SK-N-SH treated with all-trans-retinoic acid at 6 μM for 48 hours (cell line): ENCODE results near the gene SENP1.

Experiments used
- ATAC-seq: fragments of 200-7000 bp; cut with Tn5 transposase; 3 replicates; pipeline ENCODE4 v1.9.1; 2020; ENCODE audit warnings: mild to moderate bottlenecking, moderate library complexity
- BACH2 ChIP-seq: fragments of 250-450 bp; sonication (Bioruptor Pico); IDR thresholded peaks from 2 replicates; pipeline ENCODE4 v1.9.0; 2021; ENCODE audit warnings: mild to moderate bottlenecking, borderline replicate concordance
- CREB5 ChIP-seq: fragments of 250-450 bp; sonication (Bioruptor Pico); IDR thresholded peaks from 2 replicates; pipeline ENCODE4 v1.5.1; 2020; ENCODE audit warnings: low read depth, mild to moderate bottlenecking, moderate library complexity
- CSDC2 ChIP-seq: fragments of 250-450 bp; sonication (Bioruptor Pico); IDR thresholded peaks from 2 replicates; pipeline ENCODE4 v1.5.0; 2020; ENCODE audit warnings: mild to moderate bottlenecking, moderate library complexity
- CSRNP3 ChIP-seq: fragments of 250-450 bp; sonication (Bioruptor Pico); IDR thresholded peaks from 2 replicates; pipeline ENCODE4 v1.5.1; 2021; ENCODE audit warnings: mild to moderate bottlenecking, moderate library complexity
- ESRRG ChIP-seq: fragments of 250-450 bp; sonication (Bioruptor Pico); IDR thresholded peaks from 2 replicates; pipeline ENCODE4 v1.6.1; 2021; ENCODE audit warnings: mild to moderate bottlenecking
- GLIS3 ChIP-seq: fragments of 250-450 bp; sonication (Bioruptor Pico); IDR thresholded peaks from 2 replicates; pipeline ENCODE4 v1.5.0; 2020; ENCODE audit warnings: mild to moderate bottlenecking, moderate library complexity
- ISL1 ChIP-seq: fragments of 250-450 bp; sonication (Bioruptor Pico); IDR thresholded peaks from 2 replicates; pipeline ENCODE4 v2.1.2; 2022; ENCODE audit warnings: mild to moderate bottlenecking, moderate library complexity
- OSR1 ChIP-seq: fragments of 250-450 bp; sonication (Bioruptor Pico); IDR thresholded peaks from 2 replicates; pipeline ENCODE4 v1.8.0; 2022; ENCODE audit warnings: moderate library complexity, mild to moderate bottlenecking, inconsistent platforms
- POU6F1 ChIP-seq: fragments of 250-450 bp; sonication (Bioruptor Pico); IDR thresholded peaks from 2 replicates; pipeline ENCODE4 v1.8.0; 2021; ENCODE audit warnings: low read depth, mild to moderate bottlenecking, moderate library complexity, borderline replicate concordance
- PPARA ChIP-seq: fragments of 250-450 bp; sonication (Bioruptor Pico); IDR thresholded peaks from 2 replicates; pipeline ENCODE4 v1.5.0; 2020; ENCODE audit warnings: mild to moderate bottlenecking, borderline replicate concordance
- RARB ChIP-seq: fragments of 250-450 bp; sonication (Bioruptor Pico); IDR thresholded peaks from 2 replicates; pipeline ENCODE4 v1.8.0; 2021; ENCODE audit warnings: mild to moderate bottlenecking, moderate library complexity
- SNAI2 ChIP-seq: fragments of 250-450 bp; sonication (Bioruptor Pico); IDR thresholded peaks from 2 replicates; pipeline ENCODE4 v1.5.0; 2020; ENCODE audit warnings: mild to moderate bottlenecking, moderate library complexity
- TCF4 ChIP-seq: fragments of 250-450 bp; sonication (Bioruptor Pico); IDR thresholded peaks from 2 replicates; pipeline ENCODE4 v1.8.0; 2021; ENCODE audit warnings: mild to moderate bottlenecking, moderate library complexity, borderline replicate concordance
- TOX ChIP-seq: fragments of 250-450 bp; sonication (Bioruptor Pico); IDR thresholded peaks from 2 replicates; pipeline ENCODE4 v1.8.0; 2021; ENCODE audit warnings: mild to moderate bottlenecking, moderate library complexity, borderline replicate concordance
- TSHZ2 ChIP-seq: fragments of 250-450 bp; sonication (Bioruptor Pico); IDR thresholded peaks from 2 replicates; pipeline ENCODE4 v1.5.0; 2020; ENCODE audit warnings: mild to moderate bottlenecking, moderate library complexity
- ZFP3 ChIP-seq: fragments of 250-450 bp; sonication (Bioruptor Pico); IDR thresholded peaks from 2 replicates; pipeline ENCODE4 v1.5.0; 2020; ENCODE audit warnings: mild to moderate bottlenecking, moderate library complexity
- ZNF565 ChIP-seq: fragments of 450-650 bp; formaldehyde crosslinking; conservative IDR thresholded peaks from 2 replicates; pipeline ENCODE4 v1.5.0; 2020; ENCODE audit warnings: low read depth, mild to moderate bottlenecking, moderate library complexity
- ZNF8 ChIP-seq: fragments of 450-650 bp; formaldehyde crosslinking; IDR thresholded peaks from 2 replicates; pipeline ENCODE4 v1.5.0; 2020; ENCODE audit warnings: mild to moderate bottlenecking, moderate library complexity

SENP1 gene

GRCh38 chr12:48034835-48035805 is 70.8 kb downstream of the SENP1 start:
- TF ChIP-seq RARB (CRISPR knock-in tag) = no peak
- no peak for TF ChIP-seq CREB5
- TF ChIP-seq OSR1 (CRISPR knock-in tag) = no peak
- no peak for TF ChIP-seq GLIS3 (CRISPR knock-in tag)
- TF ChIP-seq TSHZ2 (CRISPR knock-in tag) = no peak
- no peak for TF ChIP-seq ZNF565 (CRISPR knock-in tag)
- no peak for TF ChIP-seq TCF4 (CRISPR knock-in tag)
- no peak for TF ChIP-seq SNAI2 (CRISPR knock-in tag)
- TF ChIP-seq POU6F1 (CRISPR knock-in tag) = no peak
- ATAC-seq = no peak

GRCh38 chr12:48033451-48033850 is 72.4 kb downstream of the SENP1 start:
- no peak for ATAC-seq
- TF ChIP-seq CSDC2 (CRISPR knock-in tag) = no peak
- no peak for TF ChIP-seq TOX (CRISPR knock-in tag)
- no peak for TF ChIP-seq POU6F1 (CRISPR knock-in tag)
- no peak for TF ChIP-seq GLIS3 (CRISPR knock-in tag)
- no peak for TF ChIP-seq ZNF565 (CRISPR knock-in tag)
- TF ChIP-seq CSRNP3 (CRISPR knock-in tag) = no peak
- TF ChIP-seq ESRRG (CRISPR knock-in tag) = no peak
- no peak for TF ChIP-seq SNAI2 (CRISPR knock-in tag)
- no peak for TF ChIP-seq CREB5
- TF ChIP-seq ZNF8 (CRISPR knock-in tag) = no peak
- TF ChIP-seq OSR1 (CRISPR knock-in tag) = no peak
- no peak for TF ChIP-seq RARB (CRISPR knock-in tag)
- no peak for TF ChIP-seq TSHZ2 (CRISPR knock-in tag)
- no peak for TF ChIP-seq ISL1 (CRISPR knock-in tag)
- no peak for TF ChIP-seq PPARA (CRISPR knock-in tag)
- no peak for TF ChIP-seq BACH2 (CRISPR knock-in tag)
- TF ChIP-seq ZFP3 (CRISPR knock-in tag) = no peak
- no peak for TF ChIP-seq TCF4 (CRISPR knock-in tag)
